GM23248 (cell line): ENCODE data around the gene MPPED2.

Experiments
- EZH2 ChIP-seq: fragments of 200-600 bp; sonication (generic); IDR thresholded peaks from 2 replicates; pipeline ENCODE4 v1.6.1; 2018; ENCODE audit warnings: antibody characterized with exemption, mild to moderate bottlenecking; ENCODE audit not compliant: insufficient read depth, poor library complexity, severe bottlenecking
- EZH2phosphoT487 ChIP-seq: fragments of 200-600 bp; sonication (generic); IDR thresholded peaks from 2 replicates; pipeline ENCODE4 v1.6.1; 2018; ENCODE audit warnings: antibody characterized with exemption, moderate library complexity, mild to moderate bottlenecking, low read depth; ENCODE audit not compliant: insufficient read depth

GRCh38 chr11:30440510-30440909 is 145.6 kb downstream of the MPPED2 start:
- no peak for TF ChIP-seq EZH2
- TF ChIP-seq EZH2phosphoT487, result no peak
